GM21367 (cell line): ENCODE data around the gene PPIB.
"Not testable (repeated sequence)": the region's sequence is repeated elsewhere in the genome, so short reads cannot be mapped to it uniquely, and the experiment has no call there.

Experiments used
- ATAC-seq: cut with Tn5 transposase; IDR thresholded peaks from one replicate; pipeline ENCODE4 v1.9.1; 2021; ENCODE audit not compliant: unreplicated experiment

Gene PPIB

GRCh38 chr15:64110950-64111678, 51.7 kb downstream of the PPIB start:
- ATAC-seq = no peak

DNA sequence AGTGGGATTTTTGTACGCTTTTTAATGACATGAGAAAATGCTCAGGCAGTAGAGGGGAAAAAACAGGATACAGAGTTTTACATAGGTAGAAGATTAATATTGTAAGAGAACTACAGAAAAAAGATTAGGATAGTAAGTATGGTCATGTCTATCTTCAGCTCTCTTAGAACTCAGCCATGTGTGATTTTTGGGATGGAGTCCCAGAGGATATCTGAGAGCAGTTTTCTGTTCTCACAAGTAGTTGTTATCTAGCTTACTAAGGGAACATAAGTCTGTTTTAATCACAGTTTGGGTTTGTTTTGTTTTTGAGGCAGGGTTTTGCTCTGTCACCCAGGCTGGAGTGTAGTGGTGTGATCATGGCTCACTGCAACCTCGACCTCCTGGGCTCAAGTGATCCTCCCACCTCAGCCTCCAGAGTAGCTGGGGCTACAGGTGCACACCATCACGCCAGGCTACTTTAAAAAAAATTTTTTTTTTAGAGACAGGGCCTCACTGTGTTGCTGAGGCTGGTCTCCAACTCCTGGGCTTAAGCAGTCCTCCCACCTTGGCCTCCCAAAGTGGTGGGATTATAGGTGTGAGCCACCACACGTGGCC, 52.6 kb downstream of the PPIB start:
- not testable (repeated sequence) for ATAC-seq

- ATAC-seq = no peak
Observed at GRCh38 chr15:64107337-64107736, 55.5 kb downstream of the PPIB start.
